ENCODE results near the gene TADA1.

- TF ChIP-seq EP300 (IDR thresholded peaks at IDR 0.05) (no peak), POLR2A (IDR thresholded peaks at IDR 0.05) (no peak), CTCF (IDR thresholded peaks at IDR 0.05) (peak in 5 of 7 experiments; percentile 9 to 54 (median 48))
Measured at GRCh38 chr1:166884040-166884642, 8.1 kb upstream of the TADA1 start.

All from stomach (tissue), 4 donors.